ENCODE data around the gene EFNA4.

GRCh38 chr1:155049651-155050559, 13.6 kb upstream of the EFNA4 start:
- TF ChIP-seq SIN3A (IDR thresholded peaks at IDR 0.05; ENCODE audit: borderline replicate concordance, insufficient read depth, low read length): no peak
- TF ChIP-seq TAF1 (IDR thresholded peaks at IDR 0.05; ENCODE audit: borderline replicate concordance, insufficient read depth, low read length): no peak

Data from PFSK-1 (cell line).